K562 (cell line): ENCODE data around the gene IDH3G. TPM values are rescaled to one million over a fixed set of nuclear protein-coding genes. Genes with fewer than 3 reads are reported as not detected.

Source experiments
- ATAC-seq: fragments of 200-7000 bp; cut with Tn5 transposase; 3 replicates; pipeline ENCODE4 v1.9.1; 2020; ENCODE audit warnings: moderate library complexity
- BruUV-seq: library from RNA; stranded (reverse); fragments of 400-500 nt; replicated peaks from 2 replicates; lab custom pipeline; 2021; lab: Mats Ljungman, UMichigan
- CTCF ChIA-PET: fragments of 300-600 bp; formaldehyde crosslinking; extraction: SDS; loops from one replicate; lab custom pipeline; 2021; ENCODE audit warnings: low intra/inter-chr PET ratio; lab: Yijun Ruan, JAX
- POLR2A ChIA-PET: fragments of 300-600, 350-650 bp; sonication (Branson Sonifier 250); formaldehyde crosslinking; extraction: SDS; loops from one replicate; lab custom pipeline; 2021; ENCODE audit warnings: antibody characterized with exemption, inconsistent platforms; lab: Yijun Ruan, JAX
- DNase-seq, 4 experiments: peaks; one replicate each; pipeline versions ENCODE4 v3.0.0 to v3.0.0-alpha.2; 2011 to 2018; ENCODE audit warnings: low spot score in 3 of 4, mixed read lengths in 3 of 4; ENCODE audit errors: extremely low read depth in 1 of 4
- FAIRE-seq: peaks from 2 replicates; lab custom pipeline; 2011; peaks lifted over from hg19 to GRCh38; lab: Jason Lieb, UNC
- H2AFZ ChIP-seq: 2 replicates; pipeline ENCODE4 v1.6.0; 2011; ENCODE audit warnings: low read depth, low read length, control low read depth, inconsistent platforms
- H3K27ac ChIP-seq: fragments of 200-600 bp; 3 replicates; pipeline ENCODE4 v1.8.0; 2011; ENCODE audit warnings: low read depth, mild to moderate bottlenecking, control low read depth, inconsistent platforms, low read length, moderate library complexity, mixed read lengths; ENCODE audit errors: extremely low read depth
- H3K27me3 ChIP-seq, 2 experiments: fragments of 300-600 bp in 1 of 2; 2 replicates in 1 of 2; 3 replicates in 1 of 2; pipeline versions ENCODE4 v1.6.0 to v1.8.0; 2011; ENCODE audit warnings: inconsistent platforms in 2 of 2, low read length in 2 of 2, mild to moderate bottlenecking in 1 of 2, mixed read lengths in 1 of 2, moderate library complexity in 1 of 2; ENCODE audit not compliant: control insufficient read depth in 2 of 2, insufficient read depth in 2 of 2
- H3K36me3 ChIP-seq: fragments of 300-600 bp; 3 replicates; pipeline ENCODE4 v1.8.0; 2011; ENCODE audit warnings: mild to moderate bottlenecking, low read length, inconsistent platforms; ENCODE audit not compliant: control insufficient read depth, insufficient read depth
- H3K4me1 ChIP-seq, 2 experiments: fragments of 200-600 bp in 1 of 2; replicated peaks in 1 of 2; 2 replicates in 1 of 2; 3 replicates in 1 of 2; pipeline versions ENCODE4 v1.5.1 to v1.8.0; 2011; ENCODE audit warnings: inconsistent platforms in 2 of 2, low read length in 2 of 2, mild to moderate bottlenecking in 1 of 2, mixed read lengths in 1 of 2, moderate library complexity in 1 of 2; ENCODE audit not compliant: control insufficient read depth in 2 of 2, insufficient read depth in 2 of 2
- H3K4me2 ChIP-seq: 2 replicates; pipeline ENCODE4 v1.6.1; 2011; ENCODE audit warnings: low read length, control low read depth, inconsistent platforms, mixed read lengths; ENCODE audit not compliant: insufficient read depth
- H3K4me3 ChIP-seq: fragments of 200-600 bp; sonication (generic), shearing (Covaris generic); 2 replicates; pipeline ENCODE4 v1.5.1; 2016; ENCODE audit warnings: control low read depth, inconsistent platforms
- H3K79me2 ChIP-seq: fragments of 200-600 bp; 3 replicates; pipeline ENCODE4 v1.8.0; 2011; ENCODE audit warnings: low read length, inconsistent platforms; ENCODE audit not compliant: control insufficient read depth, insufficient read depth
- H3K9ac ChIP-seq, 2 experiments: 2 replicates each; pipeline versions ENCODE4 v1.6.0 to v1.6.1; 2011; ENCODE audit warnings: low read depth in 2 of 2, low read length in 2 of 2, control low read depth in 1 of 2, inconsistent platforms in 1 of 2, mild to moderate bottlenecking in 1 of 2, mixed read lengths in 1 of 2; ENCODE audit not compliant: insufficient read depth in 1 of 2
- H3K9me1 ChIP-seq: one replicate; pipeline ENCODE4 v1.6.0; 2011; ENCODE audit warnings: inconsistent platforms, mild to moderate bottlenecking, low read length, moderate library complexity; ENCODE audit not compliant: control insufficient read depth, insufficient read depth
- H3K9me3 ChIP-seq: replicated peaks from 2 replicates; pipeline ENCODE4 v1.5.1; 2011; ENCODE audit warnings: low read depth, low read length, inconsistent platforms; ENCODE audit not compliant: control insufficient read depth, insufficient read depth
- H4K20me1 ChIP-seq: replicated peaks from 2 replicates; pipeline ENCODE4 v1.6.1; 2011; ENCODE audit warnings: low read length, inconsistent platforms, mixed read lengths; ENCODE audit not compliant: control insufficient read depth, insufficient read depth
- ESRRA ChIP-seq: fragments of 450-650 bp; IDR thresholded peaks from 2 replicates; pipeline ENCODE4 v1.6.1; 2014; ENCODE audit warnings: low read depth, mild to moderate bottlenecking, moderate library complexity, borderline replicate concordance
- EZH2 ChIP-seq: IDR thresholded peaks from 2 replicates; pipeline ENCODE4 v1.6.1; 2012; ENCODE audit warnings: low read depth, mild to moderate bottlenecking, inconsistent platforms, low read length, borderline replicate concordance
- HMGN3 ChIP-seq: IDR thresholded peaks from 2 replicates; pipeline ENCODE4 v1.6.1; 2011; ENCODE audit warnings: borderline replicate concordance, low read depth, mild to moderate bottlenecking, mixed read lengths, low read length; ENCODE audit not compliant: insufficient read length; ENCODE audit errors: extremely low read depth
- HSF4 ChIP-seq: fragments of 250-450 bp; sonication (Bioruptor Pico); IDR thresholded peaks from 2 replicates; pipeline ENCODE4 v2.1.2; 2022; ENCODE audit warnings: mild to moderate bottlenecking, moderate library complexity, borderline replicate concordance
- MCM3 ChIP-seq: fragments of 450-650 bp; IDR thresholded peaks from 2 replicates; pipeline ENCODE4 v1.6.1; 2016
- NCOA6 ChIP-seq: fragments of 450-650 bp; IDR thresholded peaks from 2 replicates; pipeline ENCODE4 v1.6.1; 2017; ENCODE audit warnings: mild to moderate bottlenecking
- PHB ChIP-seq: fragments of 250-450 bp; sonication (Bioruptor Pico); IDR thresholded peaks from 2 replicates; pipeline ENCODE4 v1.5.0; 2021
- POLR2AphosphoS2 ChIP-seq: IDR thresholded peaks from 2 replicates; pipeline ENCODE4 v1.6.1; 2012; ENCODE audit warnings: low read length, improper control_type of control experiment
- POLR2AphosphoS5 ChIP-seq: IDR thresholded peaks from 2 replicates; pipeline ENCODE4 v1.6.1; 2011; ENCODE audit warnings: mild to moderate bottlenecking, low read depth, low read length, moderate library complexity; ENCODE audit not compliant: control insufficient read depth, insufficient read depth
- WGBS: fragments of 100-300 bp; shearing (Covaris generic); methylation state at CpG from one replicate; pipeline ENCODE4 v1.1.6; 2016; ENCODE audit warnings: low coverage, mixed read lengths; ENCODE audit not compliant: insufficient coverage; ENCODE audit errors: missing lambda C conversion rate; 5-methylcytosine and 5-hydroxymethylcytosine counted together
- in situ Hi-C: fragments of 300-500 bp; cut with MboI; formaldehyde crosslinking; loops from 4 replicates; pipeline ENCODE4 v1.15.0; 2018; ENCODE audit warnings: inconsistent platforms, mixed read lengths
- intact Hi-C: fragments of 100-400 bp; cut with micrococcal nuclease; formaldehyde crosslinking; loops from 2 replicates; pipeline ENCODE4 v1.14.2; 2022
- polyA plus RNA-seq, 8 experiments: library from polyadenylated mRNA; depleted of rRNA in 4 of 8; stranded (reverse) in 5 of 8; unstranded in 3 of 8; fragments of >200 nt; fragmentation: Nextera tagmentation in 2 of 8; fragmentation: Illumina TruSeq in 1 of 8; extraction: Ambion mirVana in 2 of 8; extraction: Trizol in 1 of 8; gene quantifications; 2 replicates each; pipeline versions ENCODE4 v1.2.1 to v1.2.3, GENCODE V29; 2011 to 2014; ENCODE audit warnings: inconsistent platforms in 1 of 8, missing spikeins in 1 of 8
- total RNA-seq, 7 experiments: library from RNA; depleted of rRNA in 6 of 7; stranded (reverse); fragments of >200 nt in 6 of 7; fragmentation: Illumina TruSeq in 2 of 7; extraction: Trizol in 2 of 7; gene quantifications; 2 replicates each; pipeline versions ENCODE4 v1.2.1 to v1.2.3, GENCODE V29; 2011 to 2021; ENCODE audit warnings: low replicate concordance in 1 of 7
- TF ChIP-seq, protein P1 (sequence below): fragments of 150-350 bp; IDR thresholded peaks from 2 replicates; pipeline ENCODE4 v1.6.1; 2014; ENCODE audit warnings: low read depth, mild to moderate bottlenecking, low read length, borderline replicate concordance
- TF ChIP-seq, protein P2 (sequence below): fragments of 250-450 bp; sonication (Bioruptor Pico); IDR thresholded peaks from 2 replicates; pipeline ENCODE4 v1.9.0; 2021; ENCODE audit warnings: mild to moderate bottlenecking

Gene IDH3G
- total and polyA plus RNA-seq, 9 of the 15 experiments (the other 6 are each of a cell fraction or from before 2014, with no cell fraction given), result 24.3 to 72.5 (median 37.9) TPM

DNA sequence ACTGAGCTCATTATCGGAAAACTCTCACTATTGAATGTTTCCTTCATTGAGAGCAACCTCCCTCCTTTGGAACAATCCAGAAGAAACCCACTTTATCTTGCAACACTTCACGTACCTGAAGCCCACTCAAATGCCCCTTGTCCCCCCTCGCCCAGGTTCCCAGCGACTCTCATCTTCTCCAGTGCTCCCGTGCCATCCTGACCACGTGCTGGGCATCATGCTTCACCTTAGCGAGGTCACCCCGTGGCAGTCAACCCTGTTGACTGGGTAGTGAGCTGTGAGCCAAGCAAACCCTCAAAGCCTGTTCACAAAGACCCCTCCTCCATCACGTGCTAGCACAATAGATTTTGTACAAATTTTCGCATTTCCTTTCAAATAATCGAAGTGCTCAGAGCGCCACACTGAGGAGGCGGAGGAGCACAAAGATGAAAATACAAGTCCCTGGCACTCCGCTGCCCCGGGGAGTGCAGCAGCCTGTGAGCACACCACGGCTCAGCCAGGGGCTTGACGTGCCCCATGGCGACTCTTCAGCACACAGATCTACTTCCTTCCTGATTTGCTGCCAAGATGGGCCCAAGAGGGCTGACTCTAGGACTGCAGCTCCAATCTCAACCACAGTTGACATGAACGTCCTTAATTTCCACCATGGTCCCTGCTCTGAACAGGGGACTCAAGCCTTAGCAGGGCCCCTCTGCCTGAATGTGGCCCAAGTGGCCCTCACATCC lies 20.6 kb upstream of the IDH3G start:
- no peak for ATAC-seq
- in situ Hi-C loops, result loop anchor here (5.0 kb wide), 1 partner anchor 317 kb away; no protein-coding TSS in a partner anchor
- TF ChIP-seq HSF4 (CRISPR knock-in tag), result no peak
- TF ChIP-seq, all 486 proteins: peak for 0
- Histone ChIP-seq H2AFZ (no peak overlapping the region), H3K4me1 (peaks cover 5 to 27% of the 10 kb centered on the region in 2 experiments; a peak in 4 of 5 replicates), H3K4me3 (no peak overlapping the region), H4K20me1 (no peaks in the 10 kb centered on the region; the same call in 1 of the 2 replicates), H3K9me1 (no peaks in the 10 kb centered on the region), H3K79me2 (no peaks in the 10 kb centered on the region), H3K27me3 (peaks cover 16 to 31% of the 10 kb centered on the region in 2 experiments; a peak in 3 of 5 replicates), H3K9me3 (no peaks in the 10 kb centered on the region), H3K27ac (no peak overlapping the region), H3K4me2 (no peak overlapping the region), H3K9ac (no peak overlapping the region), H3K36me3 (no peaks in the 10 kb centered on the region)
- intact Hi-C loops, result no loop called here
- FAIRE-seq, result no peak
- no peak for DNase-seq
- ChIA-PET POLR2A (no interaction called here), CTCF (no interaction called here)
- BruUV-seq, result no TSS peak
- 26% methylated on average over 18 of the region's 19 CpGs for WGBS

DNA sequence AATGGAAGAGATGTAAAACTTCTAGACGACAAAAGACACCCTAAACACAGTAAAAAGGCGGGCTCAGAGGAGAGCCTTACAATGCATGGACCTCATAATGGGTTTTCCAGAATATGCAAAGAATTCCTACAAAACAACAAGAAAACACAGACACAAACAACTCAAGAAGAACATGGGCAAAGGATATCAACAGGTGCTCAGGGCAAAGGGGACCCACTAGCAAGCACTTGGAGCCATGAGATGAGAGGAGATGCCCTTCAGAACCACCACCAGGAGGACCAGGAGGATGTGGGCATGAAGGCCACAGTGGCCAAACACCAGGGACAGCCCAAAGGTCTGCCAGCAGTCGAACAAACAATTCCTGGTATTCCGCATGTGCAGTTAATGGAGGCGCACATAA lies 19.0 kb upstream of the IDH3G start:
- Histone ChIP-seq H2AFZ (no peak overlapping the region), H3K4me3 (no peak overlapping the region), H3K27me3 (peaks cover 16 to 33% of the 10 kb centered on the region in 2 experiments; a peak in 3 of 5 replicates), H3K27ac (no peak overlapping the region), H4K20me1 (no peaks in the 10 kb centered on the region; the same call in 1 of the 2 replicates), H3K79me2 (no peaks in the 10 kb centered on the region), H3K9me1 (no peaks in the 10 kb centered on the region), H3K4me2 (no peak overlapping the region), H3K4me1 (peaks cover 5 to 21% of the 10 kb centered on the region in 2 experiments; a peak in 4 of 5 replicates), H3K9me3 (no peaks in the 10 kb centered on the region), H3K9ac (no peak overlapping the region), H3K36me3 (no peaks in the 10 kb centered on the region)
- ATAC-seq (no peak), FAIRE-seq (no peak), DNase-seq (no peak)
- intact Hi-C loops (no loop called here), in situ Hi-C loops (no loop called here)
- CTCF ChIA-PET, result no interaction called here
- POLR2A ChIA-PET, result no interaction called here
- BruUV-seq, result no TSS peak
- 20% methylated on average over 5 of the region's 5 CpGs for WGBS
- TF ChIP-seq ESRRA (no peak), EZH2 (no peak), NCOA6 (no peak), HMGN3 (no peak), POLR2AphosphoS2 (no peak), MCM3 (no peak), POLR2AphosphoS5 (no peak), PHB (CRISPR knock-in tag) (no peak)
- TF ChIP-seq, protein P1, sequence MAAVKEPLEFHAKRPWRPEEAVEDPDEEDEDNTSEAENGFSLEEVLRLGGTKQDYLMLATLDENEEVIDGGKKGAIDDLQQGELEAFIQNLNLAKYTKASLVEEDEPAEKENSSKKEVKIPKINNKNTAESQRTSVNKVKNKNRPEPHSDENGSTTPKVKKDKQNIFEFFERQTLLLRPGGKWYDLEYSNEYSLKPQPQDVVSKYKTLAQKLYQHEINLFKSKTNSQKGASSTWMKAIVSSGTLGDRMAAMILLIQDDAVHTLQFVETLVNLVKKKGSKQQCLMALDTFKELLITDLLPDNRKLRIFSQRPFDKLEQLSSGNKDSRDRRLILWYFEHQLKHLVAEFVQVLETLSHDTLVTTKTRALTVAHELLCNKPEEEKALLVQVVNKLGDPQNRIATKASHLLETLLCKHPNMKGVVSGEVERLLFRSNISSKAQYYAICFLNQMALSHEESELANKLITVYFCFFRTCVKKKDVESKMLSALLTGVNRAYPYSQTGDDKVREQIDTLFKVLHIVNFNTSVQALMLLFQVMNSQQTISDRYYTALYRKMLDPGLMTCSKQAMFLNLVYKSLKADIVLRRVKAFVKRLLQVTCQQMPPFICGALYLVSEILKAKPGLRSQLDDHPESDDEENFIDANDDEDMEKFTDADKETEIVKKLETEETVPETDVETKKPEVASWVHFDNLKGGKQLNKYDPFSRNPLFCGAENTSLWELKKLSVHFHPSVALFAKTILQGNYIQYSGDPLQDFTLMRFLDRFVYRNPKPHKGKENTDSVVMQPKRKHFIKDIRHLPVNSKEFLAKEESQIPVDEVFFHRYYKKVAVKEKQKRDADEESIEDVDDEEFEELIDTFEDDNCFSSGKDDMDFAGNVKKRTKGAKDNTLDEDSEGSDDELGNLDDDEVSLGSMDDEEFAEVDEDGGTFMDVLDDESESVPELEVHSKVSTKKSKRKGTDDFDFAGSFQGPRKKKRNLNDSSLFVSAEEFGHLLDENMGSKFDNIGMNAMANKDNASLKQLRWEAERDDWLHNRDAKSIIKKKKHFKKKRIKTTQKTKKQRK, result no peak
- TF ChIP-seq, protein P2, sequence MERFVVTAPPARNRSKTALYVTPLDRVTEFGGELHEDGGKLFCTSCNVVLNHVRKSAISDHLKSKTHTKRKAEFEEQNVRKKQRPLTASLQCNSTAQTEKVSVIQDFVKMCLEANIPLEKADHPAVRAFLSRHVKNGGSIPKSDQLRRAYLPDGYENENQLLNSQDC (CRISPR knock-in tag), result no peak
